GM18867 (cell line): ENCODE results near the gene CLPSL1.

Experiments used
- ATAC-seq: cut with Tn5 transposase; IDR thresholded peaks from one replicate; pipeline ENCODE4 v1.9.1; 2021; ENCODE audit warnings: mild to moderate bottlenecking, moderate library complexity; ENCODE audit not compliant: unreplicated experiment

Gene CLPSL1

GRCh38 chr6:35757456-35758123 is 23.2 kb upstream of the CLPSL1 start:
- ATAC-seq = no peak

- no peak for ATAC-seq
Measured at GRCh38 chr6:35759426-35759825, 21.4 kb upstream of the CLPSL1 start.

GRCh38 chr6:35765739-35766138 is 15.1 kb upstream of the CLPSL1 start:
- no peak for ATAC-seq

- ATAC-seq = no peak
Measured at GRCh38 chr6:35769211-35769610, 11.6 kb upstream of the CLPSL1 start.

- ATAC-seq = no peak
Measured at GRCh38 chr6:35771343-35771627, 9.5 kb upstream of the CLPSL1 start.

- no peak for ATAC-seq
Measured at GRCh38 chr6:35774116-35774794, 6.6 kb upstream of the CLPSL1 start.

GRCh38 chr6:35775031-35775430 is 5.8 kb upstream of the CLPSL1 start:
- no peak for ATAC-seq

GRCh38 chr6:35776364-35777215 is 4.2 kb upstream of the CLPSL1 start, which contains the start of gene CLPSL2:
Gene CLPSL2, plus strand, starts transcription at chr6:35776598. Its CDS starts 21 bp downstream, at chr6:35776619.
- no peak for ATAC-seq

GRCh38 chr6:35777356-35778102 is 3.3 kb upstream of the CLPSL1 start:
- ATAC-seq = no peak

GRCh38 chr6:35778437-35778836 is 2.4 kb upstream of the CLPSL1 start:
- ATAC-seq = no peak

GRCh38 chr6:35781290-35781689 is 471 bp downstream of the CLPSL1 start:
- ATAC-seq = no peak

- no peak for ATAC-seq
Measured at GRCh38 chr6:35782424-35782823, 1.6 kb downstream of the CLPSL1 start.

- no peak for ATAC-seq
Measured at GRCh38 chr6:35784200-35784599, 3.4 kb downstream of the CLPSL1 start.

GRCh38 chr6:35786272-35786671 is 5.5 kb downstream of the CLPSL1 start:
- ATAC-seq = no peak

GRCh38 chr6:35786810-35787209 is 6.0 kb downstream of the CLPSL1 start:
- ATAC-seq = no peak

GRCh38 chr6:35787266-35788218 is 6.7 kb downstream of the CLPSL1 start:
- ATAC-seq = no peak

GRCh38 chr6:35788423-35788982 is 7.7 kb downstream of the CLPSL1 start:
- ATAC-seq = no peak

GRCh38 chr6:35790683-35791082 is 9.9 kb downstream of the CLPSL1 start:
- ATAC-seq = no peak

- ATAC-seq = no peak
Measured at GRCh38 chr6:35794536-35795452, 14.0 kb downstream of the CLPSL1 start.
